WTC11 (cell line): Measurements from ENCODE around the gene RUNX1. TPM values are rescaled to one million over a fixed set of nuclear protein-coding genes. Genes with fewer than 3 reads are reported as not detected.

Source experiments
- ATAC-seq: fragments of 200-7000 bp; cut with Tn5 transposase; 2 replicates; pipeline ENCODE4 v1.10.0; 2021; ENCODE audit warnings: mild to moderate bottlenecking, moderate library complexity
- CTCF ChIA-PET: fragments of 300-600 bp; sonication (Branson Sonifier 250); formaldehyde crosslinking; loops from one replicate; lab custom pipeline; 2021; ENCODE audit warnings: antibody characterized with exemption; lab: Charles Lee
- POLR2A ChIA-PET: fragments of 350-600 bp; sonication (Branson Sonifier 250); formaldehyde crosslinking; loops from one replicate; lab custom pipeline; 2021; ENCODE audit warnings: antibody characterized with exemption; lab: Charles Lee
- DNase-seq: peaks from one replicate; pipeline ENCODE4 v3.0.0; 2021; ENCODE audit warnings: low spot score
- H3K27ac Mint-ChIP-seq: 2 replicates; pipeline ENCODE4 v1.8.0; 2021; ENCODE audit warnings: mixed read lengths
- H3K27me3 Mint-ChIP-seq: 2 replicates; pipeline ENCODE4 v1.8.0; 2021; ENCODE audit warnings: low read depth, mild to moderate bottlenecking, moderate library complexity, mixed read lengths
- H3K36me3 Mint-ChIP-seq: 2 replicates; pipeline ENCODE4 v1.8.0; 2021; ENCODE audit warnings: mixed read lengths
- H3K4me1 Mint-ChIP-seq: 2 replicates; pipeline ENCODE4 v1.8.0; 2022; ENCODE audit warnings: mixed read lengths
- H3K4me3 Mint-ChIP-seq: 2 replicates; pipeline ENCODE4 v1.8.0; 2021; ENCODE audit warnings: mild to moderate bottlenecking, moderate library complexity, mixed read lengths
- H3K9me3 Mint-ChIP-seq: 2 replicates; pipeline ENCODE4 v1.8.0; 2021; ENCODE audit warnings: mixed read lengths
- AFF4 ChIP-seq: sonication (generic); formaldehyde crosslinking; IDR thresholded peaks from 2 replicates; pipeline ENCODE4 v1.8.1; 2023; ENCODE audit warnings: mild to moderate bottlenecking, missing genetic modification reagents, borderline replicate concordance
- CDX4 ChIP-seq: fragments of 250-450 bp; sonication (Bioruptor Pico); IDR thresholded peaks from 2 replicates; pipeline ENCODE4 v1.9.0; 2021; ENCODE audit warnings: moderate library complexity, mild to moderate bottlenecking, inconsistent platforms, borderline replicate concordance
- E2F1 ChIP-seq: sonication (generic); formaldehyde crosslinking; IDR thresholded peaks from 2 replicates; pipeline ENCODE4 v1.8.0; 2022; ENCODE audit warnings: mild to moderate bottlenecking, missing genetic modification reagents
- ERG ChIP-seq: fragments of 250-450 bp; sonication (Bioruptor Pico); IDR thresholded peaks from 2 replicates; pipeline ENCODE4 v1.8.0; 2021; ENCODE audit warnings: mild to moderate bottlenecking
- GTF2I ChIP-seq: fragments of 250-450 bp; sonication (Bioruptor Pico); conservative IDR thresholded peaks from 2 replicates; pipeline ENCODE4 v1.4.0; 2021; ENCODE audit warnings: mild to moderate bottlenecking
- JUN ChIP-seq: sonication (generic); formaldehyde crosslinking; IDR thresholded peaks from 2 replicates; pipeline ENCODE4 v1.8.0; 2023; ENCODE audit warnings: mild to moderate bottlenecking, missing genetic modification reagents
- MAX ChIP-seq: sonication (generic); formaldehyde crosslinking; IDR thresholded peaks from 2 replicates; pipeline ENCODE4 v1.8.0; 2022; ENCODE audit warnings: mild to moderate bottlenecking, missing genetic modification reagents
- MLX ChIP-seq: sonication (generic); formaldehyde crosslinking; IDR thresholded peaks from 2 replicates; pipeline ENCODE4 v1.8.1; 2023; ENCODE audit warnings: mild to moderate bottlenecking, missing genetic modification reagents, moderate library complexity
- NFATC4 ChIP-seq: fragments of 250-450 bp; sonication (Bioruptor Pico); IDR thresholded peaks from 2 replicates; pipeline ENCODE4 v1.9.0; 2021; ENCODE audit warnings: mild to moderate bottlenecking
- OVOL2 ChIP-seq: fragments of 250-450 bp; sonication (Bioruptor Pico); IDR thresholded peaks from 2 replicates; pipeline ENCODE4 v1.9.0; 2021; ENCODE audit warnings: mild to moderate bottlenecking, borderline replicate concordance
- TCF7 ChIP-seq: sonication (generic); formaldehyde crosslinking; IDR thresholded peaks from 2 replicates; pipeline ENCODE4 v1.8.0; 2022; ENCODE audit warnings: mild to moderate bottlenecking, low read depth, missing genetic modification reagents, moderate library complexity
- TEAD1 ChIP-seq: sonication (generic); formaldehyde crosslinking; IDR thresholded peaks from 2 replicates; pipeline ENCODE4 v1.8.0; 2022; ENCODE audit warnings: mild to moderate bottlenecking, missing genetic modification reagents
- USF1 ChIP-seq: sonication (generic); formaldehyde crosslinking; IDR thresholded peaks from 2 replicates; pipeline ENCODE4 v1.8.0; 2022; ENCODE audit warnings: mild to moderate bottlenecking, missing genetic modification reagents
- ZBTB43 ChIP-seq: sonication (generic); formaldehyde crosslinking; IDR thresholded peaks from 2 replicates; pipeline ENCODE4 v1.8.1; 2023; ENCODE audit warnings: mild to moderate bottlenecking, missing genetic modification reagents
- total RNA-seq: library from RNA; stranded (reverse); gene quantifications from 3 replicates; pipeline ENCODE4 v1.2.3, GENCODE V29; 2021
- TF ChIP-seq, protein P1 (sequence below): fragments of 250-450 bp; sonication (Bioruptor Pico); IDR thresholded peaks from 2 replicates; pipeline ENCODE4 v1.9.0; 2021; ENCODE audit warnings: mild to moderate bottlenecking
- TF ChIP-seq, protein P2 (sequence below): sonication (generic); formaldehyde crosslinking; IDR thresholded peaks from 2 replicates; pipeline ENCODE4 v1.8.1; 2023; ENCODE audit warnings: mild to moderate bottlenecking, moderate library complexity, missing genetic modification reagents

Gene RUNX1
- total RNA-seq, 1 experiment from 2014 or later, result 2.2 TPM

DNA sequence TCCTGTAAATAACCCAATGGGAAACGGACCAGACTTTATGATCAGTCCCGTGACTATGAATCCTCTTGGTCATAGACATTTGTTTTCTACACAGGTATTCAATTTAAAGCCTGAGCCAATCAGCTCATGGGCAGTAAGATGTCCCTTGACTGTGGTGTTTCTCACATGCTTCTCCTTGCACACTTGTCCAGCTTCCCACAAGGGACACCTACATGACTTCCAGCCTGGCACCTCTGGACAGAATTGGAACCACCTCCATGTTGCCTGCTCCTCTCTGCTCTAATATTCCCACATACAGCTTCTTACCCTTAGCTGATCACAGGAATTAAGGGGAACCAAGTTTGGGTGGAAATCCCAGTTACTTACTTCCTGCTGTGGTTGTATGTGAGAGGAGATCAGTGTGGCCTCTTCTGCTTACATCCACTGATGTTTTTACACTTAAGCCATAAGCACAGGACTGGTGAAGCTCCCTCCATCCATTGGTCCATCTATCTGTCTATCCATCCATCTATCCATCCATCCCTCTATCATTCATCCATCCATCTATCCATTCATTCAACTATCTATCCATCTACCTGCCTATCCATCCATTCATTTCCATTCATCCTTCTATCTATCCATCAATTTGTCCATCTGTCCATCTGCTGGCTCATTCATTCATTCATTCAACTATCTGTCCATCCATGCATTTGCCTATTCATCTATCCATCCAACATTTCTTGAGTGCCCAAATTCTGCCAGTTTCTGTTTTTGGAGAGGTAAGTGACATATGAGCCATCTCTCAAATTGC lies 16.4 kb downstream of the RUNX1 start:
- Mint-ChIP-seq H3K9me3 (no peaks in the 10 kb centered on the region; the same call in 1 of the 2 replicates), H3K36me3 (no peaks in the 10 kb centered on the region), H3K4me3 (no peak overlapping the region), H3K4me1 (peaks cover 10% of the 10 kb centered on the region), H3K27me3 (no peaks in the 10 kb centered on the region; the same call in none of the 2 replicates), H3K27ac (no peak overlapping the region)
- ChIA-PET POLR2A (no interaction called here), CTCF (no interaction called here)
- no peak for TF ChIP-seq TCF7 (CRISPR knock-in tag)
- TF ChIP-seq ERG, result no peak
- TF ChIP-seq MAX, result no peak
- TF ChIP-seq TEAD1 (CRISPR knock-in tag), result no peak
- TF ChIP-seq, protein P1, sequence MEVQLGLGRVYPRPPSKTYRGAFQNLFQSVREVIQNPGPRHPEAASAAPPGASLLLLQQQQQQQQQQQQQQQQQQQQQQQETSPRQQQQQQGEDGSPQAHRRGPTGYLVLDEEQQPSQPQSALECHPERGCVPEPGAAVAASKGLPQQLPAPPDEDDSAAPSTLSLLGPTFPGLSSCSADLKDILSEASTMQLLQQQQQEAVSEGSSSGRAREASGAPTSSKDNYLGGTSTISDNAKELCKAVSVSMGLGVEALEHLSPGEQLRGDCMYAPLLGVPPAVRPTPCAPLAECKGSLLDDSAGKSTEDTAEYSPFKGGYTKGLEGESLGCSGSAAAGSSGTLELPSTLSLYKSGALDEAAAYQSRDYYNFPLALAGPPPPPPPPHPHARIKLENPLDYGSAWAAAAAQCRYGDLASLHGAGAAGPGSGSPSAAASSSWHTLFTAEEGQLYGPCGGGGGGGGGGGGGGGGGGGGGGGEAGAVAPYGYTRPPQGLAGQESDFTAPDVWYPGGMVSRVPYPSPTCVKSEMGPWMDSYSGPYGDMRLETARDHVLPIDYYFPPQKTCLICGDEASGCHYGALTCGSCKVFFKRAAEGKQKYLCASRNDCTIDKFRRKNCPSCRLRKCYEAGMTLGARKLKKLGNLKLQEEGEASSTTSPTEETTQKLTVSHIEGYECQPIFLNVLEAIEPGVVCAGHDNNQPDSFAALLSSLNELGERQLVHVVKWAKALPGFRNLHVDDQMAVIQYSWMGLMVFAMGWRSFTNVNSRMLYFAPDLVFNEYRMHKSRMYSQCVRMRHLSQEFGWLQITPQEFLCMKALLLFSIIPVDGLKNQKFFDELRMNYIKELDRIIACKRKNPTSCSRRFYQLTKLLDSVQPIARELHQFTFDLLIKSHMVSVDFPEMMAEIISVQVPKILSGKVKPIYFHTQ (CRISPR knock-in tag), result no peak
- no peak for DNase-seq
- no peak for ATAC-seq

DNA sequence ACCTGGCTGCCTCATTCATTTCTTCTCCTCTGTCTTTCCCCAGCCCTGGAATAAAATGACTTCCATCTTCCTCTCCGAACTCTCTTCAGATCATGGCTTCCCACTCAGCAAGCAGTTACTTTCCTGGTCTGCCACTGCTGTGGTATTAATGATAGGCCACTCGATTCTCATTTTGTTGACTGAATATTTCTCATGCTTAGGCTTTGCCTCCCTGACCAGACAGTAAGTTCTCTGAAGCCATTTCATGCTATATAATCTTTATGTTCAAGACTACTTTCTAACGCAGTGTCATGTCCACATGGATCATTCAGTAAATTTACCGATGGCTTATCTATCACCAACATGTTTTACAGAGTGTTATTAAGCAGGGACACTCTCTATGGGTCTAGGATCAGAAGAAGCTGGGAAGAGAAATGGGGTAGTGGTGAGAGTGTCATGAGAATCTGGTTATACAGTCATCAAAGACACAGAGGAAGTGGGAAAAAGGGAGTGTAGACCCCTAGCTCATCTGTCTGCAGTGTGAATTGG lies 20.6 kb downstream of the RUNX1 start:
- H3K27ac Mint-ChIP-seq, result no peak overlapping the region
- POLR2A ChIA-PET, result no interaction called here
- peaks cover 13% of the 10 kb centered on the region for H3K27me3 Mint-ChIP-seq

More for the DNA sequence above, 20.6 kb downstream of the RUNX1 start:
- TF ChIP-seq MLX (CRISPR knock-in tag) (no peak), JUN (CRISPR knock-in tag) (no peak), OVOL2 (no peak), AFF4 (CRISPR knock-in tag) (no peak), ZBTB43 (no peak), NFATC4 (CRISPR knock-in tag) (no peak), CDX4 (CRISPR knock-in tag) (no peak), USF1 (CRISPR knock-in tag) (no peak), GTF2I (CRISPR knock-in tag) (no peak), E2F1 (CRISPR knock-in tag) (no peak)
- TF ChIP-seq, protein P2, sequence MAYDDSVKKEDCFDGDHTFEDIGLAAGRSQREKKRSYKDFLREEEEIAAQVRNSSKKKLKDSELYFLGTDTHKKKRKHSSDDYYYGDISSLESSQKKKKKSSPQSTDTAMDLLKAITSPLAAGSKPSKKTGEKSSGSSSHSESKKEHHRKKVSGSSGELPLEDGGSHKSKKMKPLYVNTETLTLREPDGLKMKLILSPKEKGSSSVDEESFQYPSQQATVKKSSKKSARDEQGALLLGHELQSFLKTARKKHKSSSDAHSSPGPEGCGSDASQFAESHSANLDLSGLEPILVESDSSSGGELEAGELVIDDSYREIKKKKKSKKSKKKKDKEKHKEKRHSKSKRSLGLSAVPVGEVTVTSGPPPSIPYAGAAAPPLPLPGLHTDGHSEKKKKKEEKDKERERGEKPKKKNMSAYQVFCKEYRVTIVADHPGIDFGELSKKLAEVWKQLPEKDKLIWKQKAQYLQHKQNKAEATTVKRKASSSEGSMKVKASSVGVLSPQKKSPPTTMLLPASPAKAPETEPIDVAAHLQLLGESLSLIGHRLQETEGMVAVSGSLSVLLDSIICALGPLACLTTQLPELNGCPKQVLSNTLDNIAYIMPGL (CRISPR knock-in tag), result no peak
- H3K9me3 Mint-ChIP-seq, result peaks cover 5% of the 10 kb centered on the region
- H3K4me1 Mint-ChIP-seq, result peaks cover 29% of the 10 kb centered on the region
- DNase-seq (no peak), ATAC-seq (no peak)
- no peaks in the 10 kb centered on the region for H3K36me3 Mint-ChIP-seq
- no peak overlapping the region for H3K4me3 Mint-ChIP-seq
- CTCF ChIA-PET, result no interaction called here
